Omental fat pad (tissue), 4 donors: ENCODE measurements around the gene LRRTM4. TPM values are rescaled to one million over a fixed set of nuclear protein-coding genes. Genes with fewer than 3 reads are reported as not detected.

Experiments used
- small RNA-seq: library from RNA; depleted of rRNA; stranded (forward); fragments of <200 nt; gene quantifications from one replicate; pipeline ENCODE3, GENCODE V24; 2016
- total RNA-seq, 4 donors: library from RNA; depleted of rRNA; stranded (reverse); fragments of >200 nt; gene quantifications; one replicate each; pipeline ENCODE4 v1.1.0, GENCODE V29; 2016

The LRRTM4 gene
- total RNA-seq, 4 donors from 2014 or later = 0.32 TPM; not detected in 3

Small RNA genes within 50 kb of the gene (small RNA-seq; reads per million reads assigned to genes)
- gene RNA5SP98 = not detected
